Measurements from ENCODE around the gene SLC44A1. TPM values are rescaled to one million over a fixed set of nuclear protein-coding genes. Genes with fewer than 3 reads are reported as not detected.

Gene SLC44A1
- total RNA-seq, 2 donors from 2014 or later = 10.7 to 19.5 TPM

GRCh38 chr9:105243015-105243686 lies 1.3 kb upstream of the SLC44A1 start:
- no peak for TF ChIP-seq CTCF (IDR thresholded peaks at IDR 0.05)
- Histone ChIP-seq H3K27me3 (no peaks in the 10 kb centered on the region), H3K4me1 (peaks cover 0 to 46% of the 10 kb centered on the region in 2 donors), H3K27ac (peak overlapping the region in 1 of 2 donors; percentile 49), H3K4me3 (no peak overlapping the region), H3K9me3 (no peaks in the 10 kb centered on the region), H3K36me3 (no peaks in the 10 kb centered on the region)
- DNase-seq (ENCODE audit: low spot score) = no peak

GRCh38 chr9:105244734-105245028 lies 230 bp downstream of the SLC44A1 start:
- Histone ChIP-seq H3K27me3 (no peaks in the 10 kb centered on the region), H3K36me3 (no peaks in the 10 kb centered on the region), H3K9me3 (no peaks in the 10 kb centered on the region), H3K4me3 (peak overlapping the region; percentile 89 to 93), H3K4me1 (peaks cover 0 to 46% of the 10 kb centered on the region in 2 donors), H3K27ac (peak overlapping the region; percentile 85)
- DNase-seq (ENCODE audit: low spot score) = no peak
- TF ChIP-seq CTCF (IDR thresholded peaks at IDR 0.05) = no peak

- Histone ChIP-seq H3K27ac (peak overlapping the region; percentile 85), H3K27me3 (no peaks in the 10 kb centered on the region), H3K4me1 (peaks cover 0 to 46% of the 10 kb centered on the region in 2 donors), H3K9me3 (no peaks in the 10 kb centered on the region), H3K4me3 (peak overlapping the region; percentile 89 to 93), H3K36me3 (no peaks in the 10 kb centered on the region)
- no peak for TF ChIP-seq CTCF (IDR thresholded peaks at IDR 0.05)
- DNase-seq (ENCODE audit: low spot score) = no peak
Observed at GRCh38 chr9:105245029-105245890, 809 bp downstream of the SLC44A1 start.

- Histone ChIP-seq H3K27ac (peak overlapping the region; percentile 85), H3K4me1 (peaks cover 0 to 46% of the 10 kb centered on the region in 2 donors), H3K27me3 (no peaks in the 10 kb centered on the region), H3K9me3 (no peaks in the 10 kb centered on the region), H3K4me3 (peak overlapping the region; percentile 89 to 93), H3K36me3 (no peaks in the 10 kb centered on the region)
- no peak for DNase-seq (ENCODE audit: low spot score)
- no peak for TF ChIP-seq CTCF (IDR thresholded peaks at IDR 0.05)
Observed at GRCh38 chr9:105245891-105246161, 1.4 kb downstream of the SLC44A1 start.

GRCh38 chr9:105246656-105247173 lies 2.3 kb downstream of the SLC44A1 start:
- no peaks in the 10 kb centered on the region for H3K36me3 ChIP-seq
- H3K4me1 ChIP-seq = peaks cover 0 to 40% of the 10 kb centered on the region in 2 donors
- H3K4me3 ChIP-seq = no peak overlapping the region
- TF ChIP-seq CTCF (IDR thresholded peaks at IDR 0.05) = no peak
- H3K27me3 ChIP-seq = no peaks in the 10 kb centered on the region
- H3K27ac ChIP-seq = no peak overlapping the region
- no peak for DNase-seq (ENCODE audit: low spot score)
- no peaks in the 10 kb centered on the region for H3K9me3 ChIP-seq
